ENCODE measurements around the gene PPP4R2. TPM values are rescaled to one million over a fixed set of nuclear protein-coding genes. Genes with fewer than 3 reads are reported as not detected.
"Not testable (repeated sequence)": the region's sequence is repeated elsewhere in the genome, so short reads cannot be mapped to it uniquely, and the experiment has no call there.

Gene PPP4R2
- total RNA-seq, 2 experiments from 2014 or later: 80.0 to 80.9 TPM

GRCh38 chr3:73056014-73056844 is 59.6 kb downstream of the PPP4R2 start:
- Mint-ChIP-seq H3K4me3 (no peak overlapping the region), H3K36me3 (ENCODE audit: low read depth) (peaks cover 2% of the 10 kb centered on the region), H3K27me3 (ENCODE audit: low read depth) (no peaks in the 10 kb centered on the region), H3K4me1 (ENCODE audit: low read depth) (peaks cover 8% of the 10 kb centered on the region), H3K27ac (no peak overlapping the region), H3K9me3 (ENCODE audit: insufficient read depth) (no peaks in the 10 kb centered on the region)
- POLR2A ChIA-PET: interaction anchor here (0.6 kb wide), 1 partner anchor 62 kb away, joined by 3 read pairs; no protein-coding TSS in a partner anchor
- no peak for ATAC-seq
- DNase-seq: no peak
- CTCF ChIA-PET: interaction anchor here (0.6 to 6.1 kb wide), 45 partner anchors 10 to 874 kb away, joined by 3 to 75 read pairs (median 5); partner anchors contain the start of genes GXYLT2, PPP4R2 and SHQ1

GRCh38 chr3:73056845-73057150 is 60.2 kb downstream of the PPP4R2 start:
- peaks cover 8% of the 10 kb centered on the region for H3K4me1 Mint-ChIP-seq (ENCODE audit: low read depth)
- ATAC-seq (no peak), DNase-seq (no peak)
- H3K4me3 Mint-ChIP-seq: no peak overlapping the region
- CTCF ChIA-PET: interaction anchor here (0.6 to 6.1 kb wide), 40 partner anchors 10 to 875 kb away, joined by 3 to 75 read pairs (median 5); partner anchors contain the start of genes GXYLT2, PPP4R2 and SHQ1
- no peaks in the 10 kb centered on the region for H3K9me3 Mint-ChIP-seq (ENCODE audit: insufficient read depth)
- no peak overlapping the region for H3K27ac Mint-ChIP-seq
- POLR2A ChIA-PET: no interaction called here
- H3K27me3 Mint-ChIP-seq (ENCODE audit: low read depth): no peaks in the 10 kb centered on the region
- H3K36me3 Mint-ChIP-seq (ENCODE audit: low read depth): peaks cover 4% of the 10 kb centered on the region

- CTCF ChIA-PET: interaction anchor here (0.6 to 6.1 kb wide), 2 partner anchors 94 to 120 kb away, joined by 3 to 75 read pairs; no protein-coding TSS in a partner anchor
- Mint-ChIP-seq H3K4me3 (no peak overlapping the region), H3K36me3 (ENCODE audit: low read depth) (peaks cover 26% of the 10 kb centered on the region), H3K27ac (no peak overlapping the region), H3K27me3 (ENCODE audit: low read depth) (no peaks in the 10 kb centered on the region), H3K4me1 (ENCODE audit: low read depth) (peaks cover 8% of the 10 kb centered on the region), H3K9me3 (ENCODE audit: insufficient read depth) (no peaks in the 10 kb centered on the region)
- DNase-seq (no peak), ATAC-seq (no peak)
- POLR2A ChIA-PET: no interaction called here
These were observed 63.7 kb downstream of the PPP4R2 start for GRCh38 chr3:73060302-73060723.

- H3K4me3 Mint-ChIP-seq: no peak within 1 kb of the TSS
- no peak for DNase-seq
- POLR2A ChIA-PET: no interaction called here
- CTCF ChIA-PET: no interaction called here
- ATAC-seq: no peak
- H3K27ac Mint-ChIP-seq: no peak within 1 kb of the TSS
- H3K4me1 Mint-ChIP-seq (ENCODE audit: low read depth): peaks cover under 1% of the 10 kb centered on the region
- no peaks in the 10 kb centered on the region for H3K27me3 Mint-ChIP-seq (ENCODE audit: low read depth)
- peaks cover 32% of the 10 kb centered on the region for H3K36me3 Mint-ChIP-seq (ENCODE audit: low read depth)
- H3K9me3 Mint-ChIP-seq (ENCODE audit: insufficient read depth): no peaks in the 10 kb centered on the region
These were observed 64.8 kb downstream of the PPP4R2 start, which contains the start of gene EBLN2 for GRCh38 chr3:73061416-73061815. Gene EBLN2 (plus strand): TSS chr3:73061659. CDS start chr3:73062082, 423 bp downstream.

GRCh38 chr3:73066243-73066642 is 69.6 kb downstream of the PPP4R2 start:
- CTCF ChIA-PET: interaction anchor here (1.9 kb wide), 1 partner anchor 10 kb away, joined by 10 read pairs; no protein-coding TSS in a partner anchor
- H3K4me3 Mint-ChIP-seq; H3K27me3 Mint-ChIP-seq (ENCODE audit: low read depth); H3K4me1 Mint-ChIP-seq (ENCODE audit: low read depth); ATAC-seq; POLR2A ChIA-PET; H3K9me3 Mint-ChIP-seq (ENCODE audit: insufficient read depth); H3K27ac Mint-ChIP-seq; DNase-seq: not testable (repeated sequence)
- peaks cover 35% of the 10 kb centered on the region for H3K36me3 Mint-ChIP-seq (ENCODE audit: low read depth)

GRCh38 chr3:73068419-73068818 is 71.8 kb downstream of the PPP4R2 start:
- ChIA-PET POLR2A (no interaction called here), CTCF (no interaction called here)
- DNase-seq (no peak), ATAC-seq (no peak)
- Mint-ChIP-seq H3K4me1 (ENCODE audit: low read depth) (peaks cover 29% of the 10 kb centered on the region), H3K27me3 (ENCODE audit: low read depth) (no peaks in the 10 kb centered on the region), H3K4me3 (no peak overlapping the region), H3K9me3 (ENCODE audit: insufficient read depth) (no peaks in the 10 kb centered on the region), H3K36me3 (ENCODE audit: low read depth) (peaks cover 22% of the 10 kb centered on the region), H3K27ac (no peak overlapping the region)

GRCh38 chr3:73069187-73069586 is 72.6 kb downstream of the PPP4R2 start:
- Mint-ChIP-seq H3K4me3 (no peak overlapping the region), H3K9me3 (ENCODE audit: insufficient read depth) (no peaks in the 10 kb centered on the region), H3K36me3 (ENCODE audit: low read depth) (peaks cover 21% of the 10 kb centered on the region), H3K27ac (no peak overlapping the region), H3K4me1 (ENCODE audit: low read depth) (peaks cover 32% of the 10 kb centered on the region), H3K27me3 (ENCODE audit: low read depth) (no peaks in the 10 kb centered on the region)
- ChIA-PET CTCF (interaction anchor here (1.8 kb wide), 1 partner anchor 13 kb away, joined by 6 read pairs; no protein-coding TSS in a partner anchor), POLR2A (no interaction called here)
- no peak for DNase-seq
- no peak for ATAC-seq

GRCh38 chr3:73069775-73070444 is 73.3 kb downstream of the PPP4R2 start:
- H3K27ac Mint-ChIP-seq: no peak overlapping the region
- H3K27me3 Mint-ChIP-seq (ENCODE audit: low read depth): no peaks in the 10 kb centered on the region
- peaks cover 39% of the 10 kb centered on the region for H3K4me1 Mint-ChIP-seq (ENCODE audit: low read depth)
- H3K4me3 Mint-ChIP-seq: no peak overlapping the region
- DNase-seq (no peak), ATAC-seq (no peak)
- peaks cover 15% of the 10 kb centered on the region for H3K36me3 Mint-ChIP-seq (ENCODE audit: low read depth)
- ChIA-PET CTCF (interaction anchor here (1.8 kb wide), 1 partner anchor 13 kb away, joined by 6 read pairs; no protein-coding TSS in a partner anchor), POLR2A (no interaction called here)
- H3K9me3 Mint-ChIP-seq (ENCODE audit: insufficient read depth): no peaks in the 10 kb centered on the region

GRCh38 chr3:73070675-73071575 is 74.3 kb downstream of the PPP4R2 start:
- ATAC-seq (no peak), DNase-seq (no peak)
- Mint-ChIP-seq H3K9me3 (ENCODE audit: insufficient read depth) (no peaks in the 10 kb centered on the region), H3K27me3 (ENCODE audit: low read depth) (no peaks in the 10 kb centered on the region), H3K36me3 (ENCODE audit: low read depth) (peaks cover 9% of the 10 kb centered on the region), H3K27ac (no peak overlapping the region), H3K4me1 (ENCODE audit: low read depth) (peaks cover 39% of the 10 kb centered on the region), H3K4me3 (no peak overlapping the region)
- ChIA-PET CTCF (interaction anchor here (1.3 to 1.8 kb wide), 2 partner anchors 14 to 15 kb away, joined by 6 to 8 read pairs; no protein-coding TSS in a partner anchor), POLR2A (no interaction called here)

- no peak for DNase-seq
- H3K27me3 Mint-ChIP-seq (ENCODE audit: low read depth): no peaks in the 10 kb centered on the region
- no peaks in the 10 kb centered on the region for H3K9me3 Mint-ChIP-seq (ENCODE audit: insufficient read depth)
- ATAC-seq: no peak
- H3K4me1 Mint-ChIP-seq (ENCODE audit: low read depth): peaks cover 39% of the 10 kb centered on the region
- POLR2A ChIA-PET: no interaction called here
- no peak overlapping the region for H3K4me3 Mint-ChIP-seq
- H3K36me3 Mint-ChIP-seq (ENCODE audit: low read depth): peaks cover 3% of the 10 kb centered on the region
- H3K27ac Mint-ChIP-seq: no peak overlapping the region
- CTCF ChIA-PET: interaction anchor here (1.3 kb wide), 1 partner anchor 16 kb away, joined by 8 read pairs; no protein-coding TSS in a partner anchor
These were observed 75.3 kb downstream of the PPP4R2 start for GRCh38 chr3:73071952-73072351.

- ChIA-PET CTCF (interaction anchor here (1.0 to 1.9 kb wide), 3 partner anchors 13 to 134 kb away, joined by 5 to 10 read pairs (median 5); no protein-coding TSS in a partner anchor), POLR2A (no interaction called here)
- ATAC-seq (peak; percentile 58), DNase-seq (peak; percentile 50)
- peaks cover 39% of the 10 kb centered on the region for H3K4me1 Mint-ChIP-seq (ENCODE audit: low read depth)
- no peaks in the 10 kb centered on the region for H3K27me3 Mint-ChIP-seq (ENCODE audit: low read depth)
- H3K36me3 Mint-ChIP-seq (ENCODE audit: low read depth): peaks cover 3% of the 10 kb centered on the region
- H3K4me3 Mint-ChIP-seq: no peak overlapping the region
- H3K27ac Mint-ChIP-seq: no peak overlapping the region
- H3K9me3 Mint-ChIP-seq (ENCODE audit: insufficient read depth): no peaks in the 10 kb centered on the region
These were observed 76.0 kb downstream of the PPP4R2 start for GRCh38 chr3:73072634-73073033.
